ENCODE results near the gene KREMEN2.
A peak's percentile ranks its signal among the peaks of the same experiment; 100 is the strongest.
"Not testable (repeated sequence)": the region's sequence is repeated elsewhere in the genome, so short reads cannot be mapped to it uniquely, and the experiment has no call there.

The KREMEN2 gene

GRCh38 chr16:2963723-2964474 lies at the start of gene KREMEN2:
Gene KREMEN2 (plus strand): TSS chr16:2964275. CDS start chr16:2964521, 246 bp downstream.
- peak; percentile 7 for DNase-seq

- no peak for DNase-seq
Observed at GRCh38 chr16:2915196-2915929, 48.7 kb upstream of the KREMEN2 start.

- no peak for DNase-seq
Observed at GRCh38 chr16:2919511-2920255, 44.4 kb upstream of the KREMEN2 start.

GRCh38 chr16:2923481-2923880 lies 40.6 kb upstream of the KREMEN2 start:
- DNase-seq = no peak

GRCh38 chr16:2924901-2925755 lies 38.9 kb upstream of the KREMEN2 start:
- no peak for DNase-seq

- no peak for DNase-seq
Observed at GRCh38 chr16:2925951-2926649, 38.0 kb upstream of the KREMEN2 start.

- DNase-seq = no peak
Observed at GRCh38 chr16:2926650-2926999, 37.5 kb upstream of the KREMEN2 start.

GRCh38 chr16:2927010-2927646 lies 36.9 kb upstream of the KREMEN2 start:
- peak; percentile 21 for DNase-seq

GRCh38 chr16:2928151-2928550 lies 35.9 kb upstream of the KREMEN2 start:
- not testable (repeated sequence) for DNase-seq

GRCh38 chr16:2928796-2929195 lies 35.3 kb upstream of the KREMEN2 start:
- DNase-seq = no peak

GRCh38 chr16:2929693-2930092 lies 34.4 kb upstream of the KREMEN2 start:
- no peak for DNase-seq

- no peak for DNase-seq
Observed at GRCh38 chr16:2930236-2930635, 33.8 kb upstream of the KREMEN2 start.

GRCh38 chr16:2931231-2931914 lies 32.7 kb upstream of the KREMEN2 start:
- not testable (repeated sequence) for DNase-seq

- DNase-seq = no peak
Observed at GRCh38 chr16:2933136-2933535, 30.9 kb upstream of the KREMEN2 start.

GRCh38 chr16:2933701-2934100 lies 30.4 kb upstream of the KREMEN2 start:
- DNase-seq = no peak

- no peak for DNase-seq
Observed at GRCh38 chr16:2934450-2934849, 29.6 kb upstream of the KREMEN2 start.

GRCh38 chr16:2936436-2937011 lies 27.6 kb upstream of the KREMEN2 start:
- no peak for DNase-seq

GRCh38 chr16:2937170-2937569 lies 26.9 kb upstream of the KREMEN2 start:
- DNase-seq = no peak

- no peak for DNase-seq
Observed at GRCh38 chr16:2938206-2938605, 25.9 kb upstream of the KREMEN2 start.

- no peak for DNase-seq
Observed at GRCh38 chr16:2939968-2940367, 24.1 kb upstream of the KREMEN2 start.

GRCh38 chr16:2942045-2942444 lies 22.0 kb upstream of the KREMEN2 start:
- no peak for DNase-seq

All from GF-D8 (cell line).